ENCODE measurements around the gene RAB7A.
"Not testable (repeated sequence)": the region's sequence is repeated elsewhere in the genome, so short reads cannot be mapped to it uniquely, and the experiment has no call there.

Gene RAB7A

DNA sequence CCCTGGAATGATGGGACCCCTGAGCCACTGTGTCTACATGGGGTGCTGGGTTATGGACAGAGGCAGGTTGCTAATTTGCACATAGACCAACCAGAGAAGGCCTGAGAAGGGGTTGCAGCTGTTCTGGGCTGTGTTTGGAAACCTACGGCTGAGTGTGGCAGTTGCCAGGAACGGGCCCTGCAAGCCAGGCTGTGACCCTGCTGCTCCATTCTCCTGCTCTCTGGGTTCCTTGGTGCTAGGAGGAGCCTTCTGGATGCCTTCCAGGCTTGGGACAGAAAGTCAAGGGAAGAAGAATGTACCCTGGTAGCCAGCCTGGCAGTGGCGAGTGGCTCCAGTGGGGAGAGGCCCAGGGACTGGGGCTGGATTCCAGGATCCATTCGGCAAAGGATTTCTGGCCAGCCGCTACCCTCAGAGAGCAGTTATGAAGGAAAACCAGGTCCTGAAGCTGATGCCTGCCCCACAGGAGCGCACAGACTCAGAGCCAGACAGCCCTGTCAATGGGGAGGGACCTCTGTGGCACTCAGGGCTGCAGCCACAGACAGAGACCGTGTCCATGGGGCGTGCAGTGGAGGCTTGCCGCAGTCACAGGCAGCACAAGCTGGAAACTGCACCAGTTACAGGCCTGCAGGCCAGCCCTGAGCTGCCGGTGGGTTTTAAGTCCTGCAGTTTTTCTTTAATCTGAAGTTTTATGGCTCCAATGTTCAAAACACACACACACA is 98.3 kb downstream of the RAB7A start:
- no peak overlapping the region for H3K27ac ChIP-seq
- no peak for TF ChIP-seq ZFX (IDR thresholded peaks at IDR 0.05)
- TF ChIP-seq, protein P1, sequence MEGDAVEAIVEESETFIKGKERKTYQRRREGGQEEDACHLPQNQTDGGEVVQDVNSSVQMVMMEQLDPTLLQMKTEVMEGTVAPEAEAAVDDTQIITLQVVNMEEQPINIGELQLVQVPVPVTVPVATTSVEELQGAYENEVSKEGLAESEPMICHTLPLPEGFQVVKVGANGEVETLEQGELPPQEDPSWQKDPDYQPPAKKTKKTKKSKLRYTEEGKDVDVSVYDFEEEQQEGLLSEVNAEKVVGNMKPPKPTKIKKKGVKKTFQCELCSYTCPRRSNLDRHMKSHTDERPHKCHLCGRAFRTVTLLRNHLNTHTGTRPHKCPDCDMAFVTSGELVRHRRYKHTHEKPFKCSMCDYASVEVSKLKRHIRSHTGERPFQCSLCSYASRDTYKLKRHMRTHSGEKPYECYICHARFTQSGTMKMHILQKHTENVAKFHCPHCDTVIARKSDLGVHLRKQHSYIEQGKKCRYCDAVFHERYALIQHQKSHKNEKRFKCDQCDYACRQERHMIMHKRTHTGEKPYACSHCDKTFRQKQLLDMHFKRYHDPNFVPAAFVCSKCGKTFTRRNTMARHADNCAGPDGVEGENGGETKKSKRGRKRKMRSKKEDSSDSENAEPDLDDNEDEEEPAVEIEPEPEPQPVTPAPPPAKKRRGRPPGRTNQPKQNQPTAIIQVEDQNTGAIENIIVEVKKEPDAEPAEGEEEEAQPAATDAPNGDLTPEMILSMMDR (conservative IDR thresholded peaks at IDR 0.05), result no peak

DNA sequence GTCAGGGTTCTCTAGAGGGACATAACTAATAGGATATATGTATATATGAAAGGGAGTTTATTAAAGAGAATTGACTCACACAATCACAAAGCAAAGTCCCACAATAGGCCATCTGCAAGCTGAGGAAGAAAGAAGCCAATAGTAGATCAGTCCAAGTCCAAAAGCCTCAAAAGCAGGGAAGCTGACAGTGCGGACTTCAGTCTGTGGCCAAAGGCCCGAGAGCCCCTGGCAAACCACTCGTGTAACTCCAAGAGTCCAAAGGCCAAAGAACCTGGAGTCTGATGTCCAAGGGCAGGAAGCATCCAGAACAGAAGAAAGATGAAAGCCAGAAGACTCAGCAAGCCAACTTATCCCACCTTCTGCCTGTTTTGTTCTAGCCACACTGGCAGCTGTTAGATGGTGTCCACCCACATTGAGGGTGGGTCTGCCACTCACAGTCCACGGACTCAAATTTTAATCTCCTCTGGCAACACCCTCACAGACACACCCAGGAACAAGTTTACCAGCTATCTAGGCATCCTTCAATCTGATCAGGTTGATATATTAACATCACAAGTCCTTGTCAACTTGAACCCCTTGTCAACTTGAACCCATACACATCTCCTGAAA is 99.2 kb downstream of the RAB7A start:
- TF ChIP-seq ZFX (IDR thresholded peaks at IDR 0.05), result no peak
- TF ChIP-seq, protein P1 (conservative IDR thresholded peaks at IDR 0.05), result no peak
- no peak overlapping the region for H3K27ac ChIP-seq

DNA sequence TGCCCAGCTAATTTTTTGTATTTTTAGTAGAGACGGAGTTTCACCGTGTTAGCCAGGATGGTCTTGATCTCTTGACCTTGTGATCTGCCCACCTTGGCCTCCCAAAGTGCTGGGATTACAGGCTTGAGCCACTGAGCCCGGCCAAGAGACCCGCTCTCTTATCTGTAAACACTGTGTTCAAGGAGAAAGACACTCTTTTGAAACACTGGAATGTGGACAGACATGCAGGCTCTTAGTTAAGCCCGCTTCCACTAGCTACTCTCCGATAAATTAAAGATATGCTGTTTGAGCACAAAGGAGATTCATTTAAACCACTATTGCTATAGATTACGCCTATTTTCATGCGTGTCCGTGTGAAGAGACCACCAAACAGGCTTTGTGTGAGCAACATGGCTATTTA is 103.1 kb downstream of the RAB7A start:
- not testable (repeated sequence) for H3K27ac ChIP-seq

DNA sequence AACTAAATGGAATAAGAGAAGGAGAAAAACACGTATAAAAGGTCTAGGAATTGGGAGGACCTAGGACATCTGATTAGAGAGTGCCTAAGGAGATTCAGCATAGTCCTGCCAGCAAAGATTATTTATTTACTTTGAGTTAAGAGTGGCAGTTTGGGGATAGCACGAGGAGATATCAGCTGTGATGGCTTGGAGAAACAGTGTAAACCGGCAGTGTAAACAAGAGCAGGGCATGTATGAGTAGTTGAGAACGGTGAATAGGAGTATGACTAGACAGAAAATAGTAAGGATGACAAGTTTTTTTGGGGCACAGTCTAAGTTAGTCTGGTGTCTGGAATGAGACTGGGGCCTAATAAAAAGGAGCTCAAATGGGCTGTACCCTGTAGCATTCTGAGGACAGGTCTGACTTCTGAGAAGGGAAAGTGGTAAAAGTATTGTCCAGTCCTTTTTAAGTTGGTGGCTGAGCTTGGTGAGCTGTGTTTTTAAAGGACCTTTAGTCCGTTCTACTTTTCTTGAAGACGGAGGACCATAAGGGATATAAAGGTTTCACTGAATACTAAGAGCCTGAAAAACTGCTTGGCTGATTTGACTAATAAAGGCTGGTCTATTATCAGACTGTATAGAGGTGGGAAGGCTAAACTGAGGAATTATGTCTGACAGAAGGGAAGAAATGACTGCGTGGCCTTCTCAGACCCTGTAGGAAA is 104.1 kb downstream of the RAB7A start:
- not testable (repeated sequence) for H3K27ac ChIP-seq

DNA sequence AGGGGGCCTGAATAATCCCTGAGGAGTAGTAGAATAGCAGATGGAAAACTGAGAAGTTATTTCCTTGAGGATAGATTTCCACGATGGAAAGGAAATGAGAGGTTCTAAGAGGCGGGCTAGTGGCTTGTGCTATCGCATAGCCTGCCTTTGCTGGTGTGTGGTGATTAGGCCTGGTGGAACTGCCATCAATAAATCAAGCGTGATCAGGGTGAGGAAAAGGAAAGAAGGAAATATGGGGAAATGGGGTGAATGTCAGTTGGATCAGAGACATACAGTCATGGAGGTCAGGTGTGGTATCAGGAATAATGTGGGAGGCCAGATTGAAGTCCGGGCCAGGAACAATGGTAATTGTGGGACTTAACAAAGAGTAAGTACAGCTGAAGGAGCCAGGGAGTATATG is 104.8 kb downstream of the RAB7A start:
- H3K27ac ChIP-seq, result not testable (repeated sequence)

DNA sequence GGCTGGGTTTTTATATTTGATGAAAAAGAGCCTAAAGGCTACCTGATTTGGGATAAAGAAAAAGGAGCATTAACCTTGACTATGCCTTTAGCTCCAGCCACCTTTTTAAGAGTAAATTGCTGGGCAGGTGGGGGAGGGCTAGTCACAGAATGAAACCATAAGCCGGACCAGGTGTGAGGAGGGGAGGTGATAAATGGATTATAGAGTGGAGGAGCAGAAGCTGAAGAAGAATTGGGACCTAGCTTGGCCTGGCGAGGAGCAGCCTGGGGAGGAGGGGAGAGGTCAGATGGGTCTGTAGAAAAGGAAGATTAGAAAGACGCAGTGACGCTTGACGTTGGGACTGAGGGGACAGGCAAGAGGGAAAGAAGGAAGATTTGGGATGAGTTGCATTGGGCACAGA is 107.0 kb downstream of the RAB7A start:
- H3K27ac ChIP-seq, result not testable (repeated sequence)

DNA sequence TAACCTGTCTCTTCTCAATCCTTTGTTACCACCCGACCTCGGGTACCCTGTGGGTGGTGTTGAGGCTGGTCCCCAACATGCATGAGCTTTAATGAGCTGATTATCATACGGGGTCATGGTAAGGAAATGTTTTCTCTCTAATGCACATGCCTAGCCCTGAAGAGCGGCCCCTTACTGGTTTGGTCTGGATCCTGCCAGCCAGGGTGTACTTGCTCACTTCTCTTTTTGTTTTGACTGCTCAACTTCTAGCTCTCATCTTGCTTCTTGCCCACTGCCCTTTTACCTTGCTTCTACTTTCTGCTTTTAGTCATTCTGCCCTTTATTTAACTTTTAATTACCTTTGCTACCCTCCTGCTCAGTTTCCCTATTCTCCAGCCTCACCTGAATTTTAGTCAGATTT is 109.1 kb downstream of the RAB7A start:
- no peak overlapping the region for H3K27ac ChIP-seq
- TF ChIP-seq, protein P1 (conservative IDR thresholded peaks at IDR 0.05), result no peak
- TF ChIP-seq ZFX (IDR thresholded peaks at IDR 0.05), result no peak

DNA sequence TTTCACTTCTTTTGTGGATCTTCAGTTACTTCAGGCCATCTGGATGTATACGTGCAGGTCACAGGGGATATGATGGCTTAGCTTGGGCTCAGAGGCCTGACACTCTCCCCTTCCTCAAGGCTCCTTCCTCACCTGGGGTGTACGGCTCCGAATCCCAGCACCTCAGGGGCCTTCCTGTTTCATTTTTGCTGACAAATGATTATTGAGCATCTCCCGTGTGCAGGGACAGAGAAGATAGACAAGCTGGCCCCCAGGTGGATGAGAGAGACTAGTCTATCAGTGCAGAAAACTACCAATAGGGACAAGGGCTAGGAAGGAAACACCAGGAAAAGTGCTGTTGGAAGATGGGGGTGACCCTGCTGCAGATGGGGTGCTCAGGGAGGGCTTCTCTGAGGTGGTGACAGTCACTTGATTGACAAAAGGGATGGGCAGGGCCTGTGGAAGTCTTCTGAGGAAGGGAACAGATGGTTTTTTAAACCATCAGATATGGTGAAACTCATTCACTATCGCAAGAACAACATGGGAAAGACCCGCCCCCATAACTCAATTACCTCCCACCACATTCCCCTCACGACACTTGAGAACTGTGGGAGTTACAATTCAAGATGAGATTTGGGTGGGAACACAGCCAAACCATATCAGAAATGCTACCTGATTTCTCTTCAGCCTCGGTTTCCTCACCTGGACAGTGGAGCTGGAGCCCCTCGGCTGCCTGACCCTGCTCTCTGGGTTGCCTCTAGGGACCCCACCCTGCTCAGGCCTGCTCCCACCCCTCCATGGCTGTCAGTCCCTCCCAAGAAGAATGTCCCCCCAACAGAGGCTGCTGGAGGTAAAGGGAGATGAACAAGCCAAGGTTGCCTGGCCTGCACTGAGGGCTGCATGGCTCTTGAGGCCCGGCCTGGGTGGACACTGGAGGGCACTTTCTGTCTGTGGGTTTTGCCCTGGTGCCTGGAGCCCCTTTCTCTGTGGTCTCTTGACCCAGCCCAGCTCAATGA is 116.2 kb downstream of the RAB7A start:
- TF ChIP-seq, protein P1 (conservative IDR thresholded peaks at IDR 0.05), result no peak
- TF ChIP-seq ZFX (IDR thresholded peaks at IDR 0.05), result no peak
- H3K27ac ChIP-seq, result no peak overlapping the region

DNA sequence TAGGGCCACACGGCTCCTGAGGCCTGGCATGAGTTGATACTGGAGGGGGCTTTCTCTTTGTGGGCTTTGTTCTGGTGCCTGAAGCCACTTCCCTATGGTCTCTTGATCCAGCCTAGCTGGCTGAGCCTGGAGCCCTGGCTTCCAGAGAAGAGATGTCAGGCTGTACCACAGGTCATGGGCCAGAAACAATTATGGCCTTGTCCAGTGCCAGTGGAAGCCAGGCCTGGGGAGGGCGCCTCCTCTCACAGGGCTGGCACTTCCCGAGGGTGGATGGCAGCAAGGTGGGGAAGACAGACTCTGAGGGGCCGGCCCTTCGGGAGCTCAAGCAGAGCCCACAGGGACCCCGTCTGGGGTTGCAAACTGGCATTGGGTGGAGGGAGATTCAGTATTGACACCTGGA is 118.5 kb downstream of the RAB7A start:
- TF ChIP-seq, protein P1 (conservative IDR thresholded peaks at IDR 0.05), result no peak
- no peak for TF ChIP-seq ZFX (IDR thresholded peaks at IDR 0.05)
- H3K27ac ChIP-seq, result no peak overlapping the region
